Measurements from ENCODE around the gene CRISPLD2. TPM values are rescaled to one million over a fixed set of nuclear protein-coding genes. Genes with fewer than 3 reads are reported as not detected.

Gene CRISPLD2
- total RNA-seq, 1 experiment from 2014 or later = 6.5 TPM

DNA sequence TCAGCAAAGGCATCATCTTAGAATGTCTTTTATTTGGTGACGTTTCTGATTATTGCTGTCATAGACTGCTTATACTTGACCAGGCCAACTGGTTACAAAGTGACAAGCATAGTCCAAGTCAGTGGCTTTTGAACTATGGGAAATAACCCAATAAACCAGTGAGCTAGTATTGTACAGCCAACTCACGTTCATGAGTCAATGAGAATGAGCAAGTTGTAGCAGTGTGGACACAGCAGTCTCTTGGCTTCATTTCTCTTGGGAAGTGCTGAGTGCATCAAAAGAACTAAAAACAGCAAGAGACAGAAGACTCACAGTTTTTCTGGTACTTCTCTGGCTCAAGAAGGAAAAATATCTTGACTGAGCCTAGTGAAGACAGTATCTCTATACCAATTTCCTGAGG is 36.9 kb upstream of the CRISPLD2 start:
- H3K27me3 Mint-ChIP-seq (ENCODE audit: unreplicated experiment) = no peaks in the 10 kb centered on the region
- H3K36me3 Mint-ChIP-seq (ENCODE audit: insufficient read depth, unreplicated experiment) = peaks cover 46% of the 10 kb centered on the region
- intact Hi-C loops (cut with micrococcal nuclease; ENCODE audit: unreplicated experiment) = no loop called here
- H3K9me3 Mint-ChIP-seq (ENCODE audit: low read depth, unreplicated experiment) = no peaks in the 10 kb centered on the region
- no peak for DNase-seq
- TF ChIP-seq, protein P1, sequence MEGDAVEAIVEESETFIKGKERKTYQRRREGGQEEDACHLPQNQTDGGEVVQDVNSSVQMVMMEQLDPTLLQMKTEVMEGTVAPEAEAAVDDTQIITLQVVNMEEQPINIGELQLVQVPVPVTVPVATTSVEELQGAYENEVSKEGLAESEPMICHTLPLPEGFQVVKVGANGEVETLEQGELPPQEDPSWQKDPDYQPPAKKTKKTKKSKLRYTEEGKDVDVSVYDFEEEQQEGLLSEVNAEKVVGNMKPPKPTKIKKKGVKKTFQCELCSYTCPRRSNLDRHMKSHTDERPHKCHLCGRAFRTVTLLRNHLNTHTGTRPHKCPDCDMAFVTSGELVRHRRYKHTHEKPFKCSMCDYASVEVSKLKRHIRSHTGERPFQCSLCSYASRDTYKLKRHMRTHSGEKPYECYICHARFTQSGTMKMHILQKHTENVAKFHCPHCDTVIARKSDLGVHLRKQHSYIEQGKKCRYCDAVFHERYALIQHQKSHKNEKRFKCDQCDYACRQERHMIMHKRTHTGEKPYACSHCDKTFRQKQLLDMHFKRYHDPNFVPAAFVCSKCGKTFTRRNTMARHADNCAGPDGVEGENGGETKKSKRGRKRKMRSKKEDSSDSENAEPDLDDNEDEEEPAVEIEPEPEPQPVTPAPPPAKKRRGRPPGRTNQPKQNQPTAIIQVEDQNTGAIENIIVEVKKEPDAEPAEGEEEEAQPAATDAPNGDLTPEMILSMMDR (IDR thresholded peaks at IDR 0.05; ENCODE audit: unreplicated experiment) = no peak
- no peak overlapping the region for H3K27ac Mint-ChIP-seq (ENCODE audit: unreplicated experiment)
- CTCF ChIA-PET = no interaction called here
- no peak overlapping the region for H3K4me3 Mint-ChIP-seq (ENCODE audit: low read depth, unreplicated experiment)
- peaks cover 21% of the 10 kb centered on the region for H3K4me1 Mint-ChIP-seq (ENCODE audit: low read depth, unreplicated experiment)
- no TSS peak for BruUV-seq (replicated peaks)

DNA sequence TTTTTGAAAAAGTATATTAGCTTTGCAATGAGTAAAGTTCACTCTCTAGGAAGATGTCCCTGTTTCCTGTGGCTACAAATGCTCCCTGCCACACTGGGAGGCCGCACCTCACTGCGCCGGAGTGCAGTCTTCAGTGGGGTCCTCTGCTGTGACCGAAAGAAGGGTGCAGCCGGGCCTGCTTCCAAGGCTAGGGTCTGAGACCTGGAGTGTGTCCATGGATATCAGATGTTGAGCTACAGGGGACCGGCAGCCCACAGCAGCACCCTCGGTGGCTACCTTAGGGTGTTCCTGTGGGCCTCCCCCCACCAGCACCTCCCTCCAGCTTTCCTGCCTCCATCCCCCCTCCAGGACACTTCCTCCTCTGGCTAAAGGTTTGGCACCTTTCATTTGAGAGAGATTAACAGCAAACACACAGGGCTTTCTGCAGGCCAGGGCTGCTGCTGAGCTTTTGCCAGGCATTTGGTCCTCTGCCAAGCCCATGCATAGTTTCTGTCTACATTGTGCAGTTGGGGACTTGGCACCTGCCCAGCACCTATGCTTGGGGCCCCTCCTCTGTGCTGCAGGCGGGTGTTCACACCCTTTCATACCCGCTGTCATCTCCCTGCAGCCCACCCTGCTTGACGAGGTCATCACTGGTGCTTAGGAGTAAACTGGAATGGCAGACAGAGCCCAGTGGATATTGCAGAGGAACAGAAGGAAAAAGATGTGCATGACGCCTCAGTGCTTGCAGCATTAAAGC is 33.8 kb upstream of the CRISPLD2 start:
- Mint-ChIP-seq H3K27ac (ENCODE audit: unreplicated experiment) (peak overlapping the region; percentile 48), H3K4me3 (ENCODE audit: low read depth, unreplicated experiment) (peak overlapping the region; percentile 25), H3K9me3 (ENCODE audit: low read depth, unreplicated experiment) (no peaks in the 10 kb centered on the region), H3K4me1 (ENCODE audit: low read depth, unreplicated experiment) (peaks cover 21% of the 10 kb centered on the region), H3K36me3 (ENCODE audit: insufficient read depth, unreplicated experiment) (peaks cover 25% of the 10 kb centered on the region), H3K27me3 (ENCODE audit: unreplicated experiment) (no peaks in the 10 kb centered on the region)
- DNase-seq = peak; percentile 91
- CTCF ChIA-PET = interaction anchor here (0.8 to 2.1 kb wide), 5 partner anchors 32 to 192 kb away, joined by 3 to 5 read pairs (median 3); no protein-coding TSS in a partner anchor
- BruUV-seq (replicated peaks) = no TSS peak
- intact Hi-C loops (cut with micrococcal nuclease; ENCODE audit: unreplicated experiment) = no loop called here
- TF ChIP-seq, protein P1 (IDR thresholded peaks at IDR 0.05; ENCODE audit: unreplicated experiment) = no peak

DNA sequence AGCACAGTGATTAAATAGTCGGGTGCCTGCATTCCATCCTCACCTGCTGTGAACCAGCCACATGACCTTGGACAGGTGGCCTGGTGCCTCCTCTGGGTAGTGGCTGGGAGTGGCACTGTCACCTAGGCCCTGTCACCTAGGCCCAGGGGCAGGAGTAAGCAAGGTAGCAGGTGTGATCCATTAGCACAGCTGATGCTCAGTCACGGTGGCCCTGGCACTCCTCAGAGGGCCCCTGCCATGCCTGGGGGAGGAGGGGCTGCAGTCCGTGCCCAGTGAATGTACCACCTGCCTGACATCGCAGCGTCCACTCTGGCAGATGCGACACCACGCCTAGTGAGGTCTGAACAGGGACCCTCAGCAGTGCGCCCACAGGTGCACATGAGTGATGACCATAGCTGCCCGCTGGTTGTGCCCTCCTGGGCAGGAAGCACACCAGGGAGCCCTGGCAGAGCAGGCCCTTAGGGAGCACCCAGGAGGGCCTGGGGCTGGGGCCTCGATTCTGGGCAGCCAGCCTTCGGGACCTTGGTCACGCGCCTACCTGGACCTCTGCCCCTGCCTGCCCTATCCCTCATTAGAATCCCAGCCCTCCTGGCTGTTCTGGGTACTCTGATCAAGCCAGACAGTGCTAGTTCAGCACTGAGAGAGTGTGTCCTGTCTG is 33.1 kb upstream of the CRISPLD2 start:
- intact Hi-C loops (cut with micrococcal nuclease; ENCODE audit: unreplicated experiment) = no loop called here
- no peaks in the 10 kb centered on the region for H3K9me3 Mint-ChIP-seq (ENCODE audit: low read depth, unreplicated experiment)
- no TSS peak for BruUV-seq (replicated peaks)
- H3K36me3 Mint-ChIP-seq (ENCODE audit: insufficient read depth, unreplicated experiment) = peaks cover 18% of the 10 kb centered on the region
- H3K27ac Mint-ChIP-seq (ENCODE audit: unreplicated experiment) = no peak overlapping the region
- H3K27me3 Mint-ChIP-seq (ENCODE audit: unreplicated experiment) = no peaks in the 10 kb centered on the region
- CTCF ChIA-PET = interaction anchor here (1.0 to 2.1 kb wide), 3 partner anchors 32 to 191 kb away, joined by 3 to 5 read pairs (median 4); no protein-coding TSS in a partner anchor
- DNase-seq = peak; percentile 48
- TF ChIP-seq, protein P1 (IDR thresholded peaks at IDR 0.05; ENCODE audit: unreplicated experiment) = no peak
- H3K4me3 Mint-ChIP-seq (ENCODE audit: low read depth, unreplicated experiment) = peak overlapping the region; percentile 25
- peaks cover 21% of the 10 kb centered on the region for H3K4me1 Mint-ChIP-seq (ENCODE audit: low read depth, unreplicated experiment)

DNA sequence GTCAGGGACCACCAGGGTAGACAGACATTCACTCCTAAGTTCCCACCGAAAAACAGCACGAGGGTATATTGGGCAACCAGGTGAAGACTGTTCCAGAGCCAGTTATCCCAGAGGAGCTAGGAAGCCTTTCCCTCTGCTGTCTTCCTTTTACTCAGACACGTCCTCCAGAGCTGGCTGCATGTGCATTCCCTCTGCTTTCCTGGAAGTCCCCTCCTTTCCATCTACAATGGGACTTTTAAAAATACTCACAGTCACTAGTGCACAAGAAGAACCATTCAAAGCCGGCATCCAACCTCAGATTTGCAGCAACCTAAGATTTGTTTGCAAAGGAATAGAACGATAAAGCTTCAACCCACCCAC is 32.5 kb upstream of the CRISPLD2 start:
- BruUV-seq (replicated peaks) = no TSS peak
- Mint-ChIP-seq H3K4me1 (ENCODE audit: low read depth, unreplicated experiment) (peaks cover 21% of the 10 kb centered on the region), H3K4me3 (ENCODE audit: low read depth, unreplicated experiment) (no peak overlapping the region), H3K27me3 (ENCODE audit: unreplicated experiment) (no peaks in the 10 kb centered on the region), H3K27ac (ENCODE audit: unreplicated experiment) (no peak overlapping the region), H3K36me3 (ENCODE audit: insufficient read depth, unreplicated experiment) (peaks cover 14% of the 10 kb centered on the region), H3K9me3 (ENCODE audit: low read depth, unreplicated experiment) (no peaks in the 10 kb centered on the region)
- TF ChIP-seq, protein P1 (IDR thresholded peaks at IDR 0.05; ENCODE audit: unreplicated experiment) = no peak
- DNase-seq = no peak
- CTCF ChIA-PET = interaction anchor here (2.1 kb wide), 1 partner anchor 33 kb away, joined by 5 read pairs; no protein-coding TSS in a partner anchor
- intact Hi-C loops (cut with micrococcal nuclease; ENCODE audit: unreplicated experiment) = no loop called here

All from Calu3 (cell line).